CD4-positive, alpha-beta memory T cell (primary cell): ENCODE results near the gene FOS. TPM values are rescaled to one million over a fixed set of nuclear protein-coding genes. Genes with fewer than 3 reads are reported as not detected.

Source experiments
- CTCF ChIA-PET: fragments of 350-600 bp; sonication (Branson Sonifier 250); formaldehyde crosslinking; loops from one replicate; lab custom pipeline; 2021; ENCODE audit warnings: inconsistent platforms; ENCODE audit not compliant: partially characterized antibody; lab: Charles Lee
- POLR2A ChIA-PET: fragments of 350-600 bp; sonication (Branson Sonifier 250); formaldehyde crosslinking; loops from one replicate; lab custom pipeline; 2021; ENCODE audit not compliant: partially characterized antibody; lab: Charles Lee
- DNase-seq, 5 donors: peaks; one replicate each; pipeline versions ENCODE4 v3.0.0 to v3.0.0-alpha.2; 2020 to 2022; ENCODE audit warnings: mixed read lengths in 1 of 5
- H3K27ac ChIP-seq: one replicate; pipeline ENCODE4 v1.7.0; 2013; ENCODE audit warnings: low read depth, low read length
- H3K27me3 ChIP-seq: 2 replicates; pipeline ENCODE4 v1.7.0; 2013; ENCODE audit warnings: mild to moderate bottlenecking, low read length, moderate library complexity; ENCODE audit not compliant: insufficient read depth
- H3K36me3 ChIP-seq: 2 replicates; pipeline ENCODE4 v1.7.0; 2013; ENCODE audit warnings: mild to moderate bottlenecking, low read length, moderate library complexity; ENCODE audit not compliant: insufficient read depth
- H3K4me1 ChIP-seq: 2 replicates; pipeline ENCODE4 v1.7.0; 2013; ENCODE audit warnings: mild to moderate bottlenecking, low read length, moderate library complexity; ENCODE audit not compliant: insufficient read depth
- H3K4me3 ChIP-seq, 2 donors: one replicate each; pipeline ENCODE4 v1.7.0; 2013; ENCODE audit warnings: low read length in 2 of 2, mild to moderate bottlenecking in 1 of 2
- H3K9me3 ChIP-seq, 2 donors: one replicate each; pipeline ENCODE4 v1.7.0; 2013; ENCODE audit warnings: low read length in 2 of 2, control low read depth in 1 of 2; ENCODE audit not compliant: control insufficient read depth in 1 of 2
- H3K27ac Mint-ChIP-seq, 7 donors: one replicate each; pipeline ENCODE4 v1.8.0; 2020 to 2021; ENCODE audit warnings: mixed read lengths in 7 of 7, mild to moderate bottlenecking in 6 of 7, inconsistent platforms in 3 of 7, moderate library complexity in 3 of 7
- H3K27me3 Mint-ChIP-seq, 2 donors: one replicate each; pipeline ENCODE4 v1.8.0; 2020 to 2021; ENCODE audit warnings: mixed read lengths in 2 of 2
- H3K36me3 Mint-ChIP-seq, 2 donors: one replicate each; pipeline ENCODE4 v1.8.0; 2020 to 2021; ENCODE audit warnings: mixed read lengths in 2 of 2, inconsistent platforms in 1 of 2, mild to moderate bottlenecking in 1 of 2
- H3K4me1 Mint-ChIP-seq, 4 donors: one replicate each; pipeline ENCODE4 v1.8.0; 2020 to 2021; ENCODE audit warnings: mixed read lengths in 4 of 4, mild to moderate bottlenecking in 1 of 4
- H3K4me3 Mint-ChIP-seq, 8 donors: one replicate each; pipeline ENCODE4 v1.8.0; 2020 to 2021; ENCODE audit warnings: mixed read lengths in 8 of 8, mild to moderate bottlenecking in 7 of 8, moderate library complexity in 6 of 8, inconsistent platforms in 3 of 8
- H3K9me3 Mint-ChIP-seq, 8 donors: one replicate each; pipeline ENCODE4 v1.8.0; 2020 to 2021; ENCODE audit warnings: mixed read lengths in 8 of 8, mild to moderate bottlenecking in 5 of 8, inconsistent platforms in 3 of 8, moderate library complexity in 1 of 8
- intact Hi-C: fragments of 100-400 bp; cut with micrococcal nuclease; formaldehyde crosslinking; loops from one replicate; pipeline ENCODE4 v1.15.1; 2023
- polyA plus RNA-seq, 2 donors: library from polyadenylated mRNA; unstranded; fragments of 300-500 nt; fragmentation: Illumina TruSeq; gene quantifications; one replicate each; pipeline ENCODE4 v1.2.3, GENCODE V29; 2021
- total RNA-seq, 2 experiments: library from RNA; stranded (reverse); gene quantifications; one replicate each; pipeline ENCODE4 v1.2.3, GENCODE V29; 2021

The FOS gene
- total and polyA plus RNA-seq, 4 experiments from 2014 or later = 4.1 to 519 (median 83.3) TPM

DNA sequence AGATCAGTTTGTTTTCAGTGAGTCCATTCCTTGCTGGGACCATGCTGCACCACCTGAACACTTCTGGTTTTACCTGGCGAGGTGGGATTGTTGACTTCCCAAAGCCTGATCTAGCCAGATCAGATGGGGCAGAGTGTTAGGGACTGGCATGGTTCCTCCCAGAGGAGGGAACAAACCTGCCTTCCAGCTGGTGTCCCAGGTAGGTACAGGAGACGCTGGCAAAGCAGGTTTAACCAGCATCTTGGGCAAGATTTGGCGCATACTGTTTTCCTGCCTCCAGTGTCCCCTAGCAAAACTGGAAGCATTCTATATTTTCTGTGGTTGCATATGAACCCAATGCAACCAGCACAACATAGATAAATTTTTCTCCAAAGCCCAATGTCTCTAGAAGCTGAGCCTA is 14.6 kb upstream of the FOS start:
- DNase-seq = no peak
- peaks cover 12 to 16% (median 14%) of the 10 kb centered on the region in 4 donors for H3K4me1 Mint-ChIP-seq
- H3K36me3 ChIP-seq = no peaks in the 10 kb centered on the region
- no peaks in the 10 kb centered on the region for H3K9me3 ChIP-seq
- H3K9me3 Mint-ChIP-seq = no peaks in the 10 kb centered on the region
- H3K36me3 Mint-ChIP-seq = no peaks in the 10 kb centered on the region
- intact Hi-C loops = no loop called here
- H3K4me1 ChIP-seq = peaks cover 15% of the 10 kb centered on the region
- H3K27me3 Mint-ChIP-seq = peaks cover 0 to 1% of the 10 kb centered on the region in 2 donors
- H3K27ac Mint-ChIP-seq = no peak overlapping the region
- no peak overlapping the region for H3K4me3 Mint-ChIP-seq
- POLR2A ChIA-PET = interaction anchor here (0.6 kb wide), 2 partner anchors 9 to 31 kb away, joined by 3 read pairs; no protein-coding TSS in a partner anchor
- CTCF ChIA-PET = no interaction called here
- no peak overlapping the region for H3K4me3 ChIP-seq
- no peaks in the 10 kb centered on the region for H3K27me3 ChIP-seq
- no peak overlapping the region for H3K27ac ChIP-seq

DNA sequence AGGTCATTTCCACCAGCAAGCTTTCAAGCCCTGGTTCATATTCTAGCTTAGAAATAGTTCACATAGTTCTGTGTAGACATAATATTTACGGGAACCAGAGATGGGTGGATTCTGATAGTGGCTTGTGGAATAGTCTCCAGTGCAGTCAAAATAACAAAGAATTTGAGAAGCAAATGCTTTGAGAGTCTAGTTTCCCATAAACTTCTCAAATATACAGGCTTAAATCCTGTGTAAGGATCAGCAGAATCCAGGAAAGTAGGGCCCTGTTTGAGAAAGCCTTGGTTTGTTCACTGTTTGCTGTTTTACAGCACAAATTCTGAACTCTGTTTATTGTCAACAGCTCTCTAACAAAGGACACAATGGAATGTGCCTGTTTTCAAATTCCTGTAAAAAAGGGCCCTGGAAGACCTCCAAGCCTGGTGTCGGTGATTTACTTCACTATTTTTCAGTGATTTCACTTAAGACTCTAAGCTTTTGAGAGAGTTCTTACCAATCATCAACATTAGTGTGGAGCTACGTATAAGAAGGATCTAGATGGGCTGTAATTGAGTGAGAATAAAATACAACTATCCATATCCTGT is 11.4 kb upstream of the FOS start:
- Histone ChIP-seq H3K9me3 (no peaks in the 10 kb centered on the region), H3K4me3 (no peak overlapping the region), H3K4me1 (no peaks in the 10 kb centered on the region), H3K27ac (no peak overlapping the region), H3K27me3 (no peaks in the 10 kb centered on the region), H3K36me3 (no peaks in the 10 kb centered on the region)
- POLR2A ChIA-PET = interaction anchor here (1.3 to 4.0 kb wide), 3 partner anchors 8 to 92 kb away, joined by 3 to 22 read pairs (median 5); partner anchors contain the start of gene FOS
- H3K27ac Mint-ChIP-seq = peak overlapping the region in 3 of 7 donors; percentile 4 to 52 (median 50)
- H3K27me3 Mint-ChIP-seq = peaks cover 0 to 1% of the 10 kb centered on the region in 2 donors
- peaks cover 2 to 5% (median 4%) of the 10 kb centered on the region in 4 donors for H3K4me1 Mint-ChIP-seq
- H3K9me3 Mint-ChIP-seq = no peaks in the 10 kb centered on the region
- CTCF ChIA-PET = interaction anchor here (0.7 to 1.3 kb wide), 3 partner anchors 21 to 34 kb away, joined by 3 to 4 read pairs (median 3); no protein-coding TSS in a partner anchor
- DNase-seq = no peak
- intact Hi-C loops = no loop called here
- no peaks in the 10 kb centered on the region for H3K36me3 Mint-ChIP-seq
- H3K4me3 Mint-ChIP-seq = no peak overlapping the region

DNA sequence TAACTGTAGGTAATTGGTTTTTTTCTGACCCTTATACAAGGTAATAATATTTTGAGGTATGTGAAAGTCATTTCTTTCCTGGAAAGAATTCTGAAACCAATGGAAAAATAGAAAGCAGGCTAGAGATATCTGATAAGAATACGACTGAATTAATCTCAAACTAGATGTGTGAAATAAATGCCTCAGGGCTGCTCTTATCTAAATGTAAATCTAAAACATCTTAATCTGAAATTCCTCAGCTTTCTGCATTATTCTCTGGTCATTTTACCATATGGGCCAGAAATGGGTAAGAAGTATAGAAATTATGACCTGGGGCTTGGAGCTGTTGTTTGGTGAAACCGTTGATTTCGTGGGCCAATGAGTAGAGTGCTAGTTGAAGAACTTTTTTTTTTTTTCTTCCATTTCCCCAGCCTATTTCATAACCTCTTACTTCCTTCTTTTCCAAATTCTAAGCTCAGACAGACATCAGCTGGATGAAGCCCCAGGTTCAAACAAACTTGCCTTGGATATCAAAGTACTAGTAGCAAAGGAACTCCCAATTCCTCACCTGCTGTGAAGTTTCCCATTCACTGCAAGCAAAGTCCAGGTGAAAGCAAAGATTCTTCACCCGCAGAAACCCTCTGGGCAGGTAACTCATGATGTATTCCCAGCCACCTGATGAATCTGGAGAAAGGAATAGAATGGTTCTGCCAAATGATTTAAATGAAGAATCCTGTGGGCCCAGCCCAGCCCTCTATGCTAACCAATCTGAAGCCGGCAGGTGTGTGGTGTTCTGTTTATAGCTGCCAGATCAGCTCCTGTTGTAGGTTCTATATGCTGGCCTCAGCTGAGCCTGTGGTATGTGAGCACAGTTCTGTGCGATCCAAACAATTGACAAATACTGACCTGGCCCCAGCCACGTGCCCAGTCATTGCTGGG is 9.7 kb upstream of the FOS start:
- no peaks in the 10 kb centered on the region for H3K36me3 ChIP-seq
- no peaks in the 10 kb centered on the region for H3K9me3 ChIP-seq
- no peak overlapping the region for H3K27ac ChIP-seq
- Mint-ChIP-seq H3K27me3 (peaks cover 0 to 1% of the 10 kb centered on the region in 2 donors), H3K4me3 (no peak overlapping the region), H3K36me3 (no peaks in the 10 kb centered on the region), H3K9me3 (no peaks in the 10 kb centered on the region), H3K4me1 (peaks cover 5 to 15% (median 10%) of the 10 kb centered on the region in 4 donors), H3K27ac (peak overlapping the region in 4 of 7 donors; percentile 15 to 50 (median 34))
- no peak overlapping the region for H3K4me3 ChIP-seq
- H3K27me3 ChIP-seq = no peaks in the 10 kb centered on the region
- no peak for DNase-seq
- ChIA-PET CTCF (interaction anchor here (0.6 to 1.0 kb wide), 2 partner anchors 9 to 63 kb away, joined by 3 to 4 read pairs; no protein-coding TSS in a partner anchor), POLR2A (interaction anchor here (1.3 to 4.0 kb wide), 3 partner anchors 10 to 93 kb away, joined by 3 to 22 read pairs (median 5); partner anchors contain the start of gene FOS)
- peaks cover 3% of the 10 kb centered on the region for H3K4me1 ChIP-seq
- intact Hi-C loops = no loop called here

DNA sequence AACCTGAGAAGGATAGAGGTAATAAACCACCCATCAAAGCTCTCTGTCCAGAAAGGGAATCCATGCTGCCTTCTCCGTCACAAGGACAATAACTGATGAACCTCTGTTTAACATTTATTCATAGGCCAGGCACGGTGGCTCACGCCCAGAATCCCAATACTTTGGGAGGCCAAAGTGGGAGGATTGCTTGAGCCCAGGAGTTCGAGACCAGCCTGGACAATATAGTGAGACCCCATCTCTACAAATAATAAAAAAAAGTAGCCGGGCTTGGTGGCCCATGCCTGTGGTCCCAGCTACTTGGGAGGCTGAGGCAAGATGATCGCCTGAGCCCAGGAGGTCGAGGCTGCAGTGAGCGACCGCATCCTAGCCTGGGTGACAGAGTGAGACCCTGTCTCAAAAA is 7.1 kb upstream of the FOS start:
- peaks cover 29% of the 10 kb centered on the region for H3K4me1 ChIP-seq
- no peaks in the 10 kb centered on the region for H3K27me3 ChIP-seq
- H3K4me3 ChIP-seq = no peak overlapping the region
- no peaks in the 10 kb centered on the region for H3K36me3 Mint-ChIP-seq
- H3K36me3 ChIP-seq = no peaks in the 10 kb centered on the region
- H3K27ac ChIP-seq = no peak overlapping the region
- no peak overlapping the region for H3K27ac Mint-ChIP-seq
- H3K4me1 Mint-ChIP-seq = peaks cover 22 to 35% (median 30%) of the 10 kb centered on the region in 4 donors
- intact Hi-C loops = no loop called here
- ChIA-PET POLR2A (interaction anchor here (0.8 kb wide), 1 partner anchor 13 kb away, joined by 3 read pairs; no protein-coding TSS in a partner anchor), CTCF (interaction anchor here (1.6 kb wide), 1 partner anchor 41 kb away, joined by 7 read pairs; no protein-coding TSS in a partner anchor)
- H3K4me3 Mint-ChIP-seq = no peak overlapping the region
- no peaks in the 10 kb centered on the region for H3K9me3 ChIP-seq
- no peak for DNase-seq
- H3K27me3 Mint-ChIP-seq = peaks cover 0 to 1% of the 10 kb centered on the region in 2 donors
- H3K9me3 Mint-ChIP-seq = no peaks in the 10 kb centered on the region

DNA sequence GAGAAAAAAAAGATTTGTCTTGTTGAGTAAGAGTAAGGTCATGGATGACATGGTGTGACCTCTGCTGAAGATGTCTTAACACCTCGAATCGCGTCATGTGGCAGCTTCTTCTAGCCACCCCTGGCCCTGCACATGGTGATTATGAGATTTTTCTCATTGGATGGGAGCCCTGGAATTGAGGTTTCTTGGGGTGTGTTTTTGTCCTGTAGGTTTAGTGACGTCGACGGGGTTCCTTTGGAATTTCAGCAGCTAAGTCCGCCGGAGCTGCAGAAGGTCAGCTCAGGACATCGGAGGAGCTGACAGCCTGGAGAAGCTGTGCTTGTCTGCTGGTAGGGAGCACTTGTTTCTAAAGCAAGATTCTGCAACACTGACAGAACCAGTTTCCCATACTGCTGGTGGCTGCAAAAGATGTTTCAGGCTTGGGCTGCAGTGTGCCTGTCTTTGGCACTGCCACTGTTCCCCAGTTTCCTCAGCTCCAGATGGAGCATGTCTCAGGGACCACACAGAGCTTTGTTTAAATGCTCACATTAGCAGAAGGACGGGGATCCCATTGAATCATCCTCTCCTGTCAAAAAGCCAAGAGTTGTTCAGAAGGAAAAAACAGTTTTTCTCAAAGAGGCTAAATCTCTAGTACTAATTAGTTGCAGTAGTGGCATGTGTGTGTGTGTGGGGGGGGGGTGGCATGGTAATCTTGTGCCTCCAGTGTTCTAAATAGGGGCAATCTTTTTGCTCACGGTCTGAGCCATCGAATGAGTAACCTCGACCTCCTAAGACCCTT is 5.2 kb upstream of the FOS start:
- no peaks in the 10 kb centered on the region for H3K36me3 ChIP-seq
- Mint-ChIP-seq H3K36me3 (peaks cover 0 to 1% of the 10 kb centered on the region in 2 donors), H3K27ac (peak overlapping the region; percentile 85 to 99 (median 98)), H3K27me3 (peaks cover 0 to 4% of the 10 kb centered on the region in 2 donors), H3K9me3 (no peaks in the 10 kb centered on the region), H3K4me3 (no peak overlapping the region), H3K4me1 (peaks cover 26 to 51% (median 40%) of the 10 kb centered on the region in 4 donors)
- intact Hi-C loops = loop anchor here (1.0 kb wide), 1 partner anchor 29 kb away; no protein-coding TSS in a partner anchor
- ChIA-PET CTCF (interaction anchor here (2.3 kb wide), 1 partner anchor 22 kb away, joined by 7 read pairs; no protein-coding TSS in a partner anchor), POLR2A (interaction anchor here (0.6 to 6.8 kb wide), 3 partner anchors 10 to 20 kb away, joined by 3 to 91 read pairs (median 4); no protein-coding TSS in a partner anchor)
- DNase-seq = no peak
- peaks cover 42% of the 10 kb centered on the region for H3K4me1 ChIP-seq
- no peak overlapping the region for H3K4me3 ChIP-seq
- no peaks in the 10 kb centered on the region for H3K9me3 ChIP-seq
- H3K27me3 ChIP-seq = no peaks in the 10 kb centered on the region
- no peak overlapping the region for H3K27ac ChIP-seq

DNA sequence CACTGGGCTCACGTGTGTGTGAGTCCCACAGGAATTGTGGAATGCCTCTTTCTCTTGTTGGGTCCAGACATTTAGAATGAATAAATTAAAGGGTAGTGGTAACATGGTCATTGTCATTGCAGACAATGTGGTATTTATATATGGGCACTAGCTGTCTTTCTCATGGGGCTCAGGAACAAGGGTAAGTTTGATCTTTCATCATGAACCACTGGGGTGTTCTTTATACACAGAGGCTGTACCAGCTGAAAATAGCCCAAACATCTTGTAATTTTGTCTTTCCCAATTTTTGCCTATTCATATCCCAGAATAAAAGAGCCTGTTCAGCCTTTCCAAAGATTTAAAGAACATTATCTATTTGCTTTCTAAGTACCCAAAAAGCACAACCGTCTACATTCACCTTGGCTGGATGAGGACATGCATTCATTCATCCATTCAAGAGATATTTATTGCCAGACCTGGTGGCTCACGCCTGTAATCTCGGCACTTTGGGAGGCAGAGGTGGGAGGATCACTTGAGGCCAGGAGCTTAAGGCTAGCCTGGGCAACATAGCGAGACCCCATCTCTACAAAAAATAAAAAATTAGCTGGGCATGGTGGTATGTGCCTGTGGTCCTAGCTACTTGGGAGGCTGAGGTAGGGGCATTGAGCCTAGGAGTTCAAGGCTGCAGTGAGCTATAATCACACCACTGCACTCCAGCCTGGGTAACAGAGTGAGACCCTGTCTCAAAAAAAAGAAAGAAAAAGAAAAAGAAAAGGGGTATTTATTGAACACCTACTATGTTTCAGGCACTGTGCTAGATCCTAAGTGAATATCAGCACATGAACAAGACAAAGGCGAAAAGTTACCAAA is 4.4 kb upstream of the FOS start:
- H3K4me3 ChIP-seq = no peak overlapping the region
- intact Hi-C loops = loop anchor here (1.0 kb wide), 1 partner anchor 30 kb away; no protein-coding TSS in a partner anchor
- Mint-ChIP-seq H3K4me1 (peaks cover 28 to 59% (median 44%) of the 10 kb centered on the region in 4 donors), H3K27me3 (peaks cover 0 to 8% of the 10 kb centered on the region in 2 donors), H3K4me3 (peak overlapping the region in 6 of 8 donors; percentile 38 to 72 (median 60)), H3K36me3 (peaks cover 0 to 10% of the 10 kb centered on the region in 2 donors), H3K9me3 (peaks cover 0 to 6% (median 0%) of the 10 kb centered on the region in 8 donors), H3K27ac (peak overlapping the region; percentile 85 to 99 (median 98))
- POLR2A ChIA-PET = interaction anchor here (1.2 to 6.8 kb wide), 3 partner anchors 16 to 98 kb away, joined by 4 to 91 read pairs (median 8); partner anchors contain the start of gene TMED10
- peaks cover 46% of the 10 kb centered on the region for H3K4me1 ChIP-seq
- no peaks in the 10 kb centered on the region for H3K36me3 ChIP-seq
- H3K27me3 ChIP-seq = peaks cover 3% of the 10 kb centered on the region
- peak overlapping the region; percentile 58 for H3K27ac ChIP-seq
- DNase-seq = no peak
- CTCF ChIA-PET = interaction anchor here (2.3 kb wide), 1 partner anchor 21 kb away, joined by 7 read pairs; no protein-coding TSS in a partner anchor
- H3K9me3 ChIP-seq = no peaks in the 10 kb centered on the region
